ENCODE measurements around the gene PLGRKT. TPM values are rescaled to one million over a fixed set of nuclear protein-coding genes. Genes with fewer than 3 reads are reported as not detected.
"Not testable (repeated sequence)": the region's sequence is repeated elsewhere in the genome, so short reads cannot be mapped to it uniquely, and the experiment has no call there.

Gene PLGRKT
- total RNA-seq, 1 donor from 2014 or later: 22.9 TPM

GRCh38 chr9:5402217-5402616 is 35.5 kb downstream of the PLGRKT start:
- no peaks in the 10 kb centered on the region for H3K36me3 ChIP-seq (ENCODE audit: control insufficient read depth, insufficient read depth, low read length)
- H3K27me3 ChIP-seq (ENCODE audit: control insufficient read depth, insufficient read depth, low read length): no peaks in the 10 kb centered on the region
- no peak for TF ChIP-seq CTCF (IDR thresholded peaks at IDR 0.05; ENCODE audit: insufficient read depth, low read length, severe bottlenecking)
- no peak overlapping the region for H3K4me3 ChIP-seq (ENCODE audit: low read depth, low read length)
- DNase-seq (ENCODE audit: low read depth): no peak
- no peak for FAIRE-seq

DNA sequence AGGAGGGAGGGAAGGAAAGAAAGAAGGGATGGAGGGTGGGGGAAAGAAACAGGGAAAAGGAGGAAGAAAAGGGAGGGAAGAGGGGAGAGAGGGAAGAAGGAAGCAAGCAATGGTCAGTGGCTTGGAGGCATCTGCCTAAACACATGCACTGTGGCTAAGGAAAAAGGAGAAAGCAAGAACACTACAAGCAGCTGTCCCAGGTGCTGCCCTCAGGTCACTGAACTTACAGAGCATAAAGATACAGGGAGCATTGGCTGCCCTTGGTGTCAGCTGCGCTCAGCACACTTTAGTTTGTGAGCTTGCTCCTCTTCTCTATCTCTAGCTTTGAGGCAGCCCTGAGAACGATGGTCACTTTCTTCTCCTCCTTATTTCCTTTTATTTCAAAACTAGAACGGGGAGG is 40.2 kb downstream of the PLGRKT start:
- FAIRE-seq: peak; percentile 75
- H3K4me3 ChIP-seq (ENCODE audit: low read depth, low read length); DNase-seq (ENCODE audit: low read depth); H3K36me3 ChIP-seq (ENCODE audit: control insufficient read depth, insufficient read depth, low read length); H3K27me3 ChIP-seq (ENCODE audit: control insufficient read depth, insufficient read depth, low read length): not testable (repeated sequence)

DNA sequence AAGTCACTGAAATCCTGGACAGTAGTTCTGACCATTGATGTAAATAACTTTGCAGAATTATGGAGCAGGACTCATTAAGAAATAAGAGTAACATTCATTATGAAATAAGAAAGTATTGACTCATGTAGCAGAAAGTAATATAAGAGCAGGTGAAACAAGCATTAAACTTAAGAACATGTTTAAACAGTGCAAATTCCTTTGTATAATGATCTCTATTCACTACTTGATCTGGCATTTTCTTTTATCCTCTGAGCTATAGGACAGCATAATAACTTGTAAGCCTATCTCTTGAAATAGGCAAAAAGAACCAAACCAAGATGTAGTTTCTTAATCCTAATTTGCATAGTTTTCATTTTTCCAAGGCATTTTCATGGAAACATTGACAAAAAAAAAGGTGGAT is 42.3 kb downstream of the PLGRKT start:
- no peak for FAIRE-seq
- no peaks in the 10 kb centered on the region for H3K36me3 ChIP-seq (ENCODE audit: control insufficient read depth, insufficient read depth, low read length)
- no peaks in the 10 kb centered on the region for H3K27me3 ChIP-seq (ENCODE audit: control insufficient read depth, insufficient read depth, low read length)
- DNase-seq (ENCODE audit: low read depth): peak; percentile 47
- H3K4me3 ChIP-seq (ENCODE audit: low read depth, low read length): no peak overlapping the region
- TF ChIP-seq CTCF (IDR thresholded peaks at IDR 0.05; ENCODE audit: insufficient read depth, low read length, severe bottlenecking): no peak

DNA sequence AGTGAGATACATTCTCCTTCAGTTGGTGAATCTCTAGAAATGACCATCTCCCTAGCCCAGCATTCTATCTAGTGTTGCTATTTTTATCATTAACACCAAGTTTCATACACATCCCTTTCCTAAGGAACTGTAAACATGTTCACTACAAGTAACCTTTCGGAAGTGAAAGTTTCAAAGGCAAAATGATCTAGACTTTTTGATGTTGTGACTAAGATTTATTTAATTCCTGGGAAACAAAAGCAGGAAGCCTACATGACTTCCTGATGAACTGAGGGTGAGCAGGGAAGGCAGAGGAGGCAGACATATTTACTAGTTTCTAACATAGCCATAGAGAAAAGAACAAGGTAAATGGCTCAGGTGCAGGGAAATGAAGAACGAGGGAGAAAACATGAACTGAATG is 43.7 kb downstream of the PLGRKT start:
- not testable (repeated sequence) for H3K27me3 ChIP-seq (ENCODE audit: control insufficient read depth, insufficient read depth, low read length); H3K36me3 ChIP-seq (ENCODE audit: control insufficient read depth, insufficient read depth, low read length); DNase-seq (ENCODE audit: low read depth); FAIRE-seq; H3K4me3 ChIP-seq (ENCODE audit: low read depth, low read length)

DNA sequence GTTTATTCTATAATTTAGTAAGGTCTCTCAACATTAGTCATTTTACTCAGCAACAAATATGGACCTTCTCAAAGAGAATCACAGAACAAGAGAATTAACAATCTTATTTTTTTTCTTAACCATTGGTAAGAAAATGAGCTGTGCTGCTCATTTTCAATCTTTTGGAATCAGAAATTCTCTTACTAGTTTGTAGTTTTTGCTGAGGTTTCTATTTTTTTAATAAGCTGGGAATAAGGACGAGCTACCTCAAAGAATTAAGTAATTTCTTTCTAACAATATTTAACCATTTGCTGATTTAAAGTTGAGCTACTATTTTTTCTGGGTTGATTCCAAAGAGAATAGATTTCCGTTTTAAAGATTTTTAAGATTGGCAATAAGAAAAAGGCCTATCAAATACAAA is 44.2 kb downstream of the PLGRKT start:
- no peak for TF ChIP-seq CTCF (IDR thresholded peaks at IDR 0.05; ENCODE audit: insufficient read depth, low read length, severe bottlenecking)
- FAIRE-seq: no peak
- no peaks in the 10 kb centered on the region for H3K36me3 ChIP-seq (ENCODE audit: control insufficient read depth, insufficient read depth, low read length)
- H3K4me3 ChIP-seq (ENCODE audit: low read depth, low read length): no peak overlapping the region
- DNase-seq (ENCODE audit: low read depth): no peak
- no peaks in the 10 kb centered on the region for H3K27me3 ChIP-seq (ENCODE audit: control insufficient read depth, insufficient read depth, low read length)

DNA sequence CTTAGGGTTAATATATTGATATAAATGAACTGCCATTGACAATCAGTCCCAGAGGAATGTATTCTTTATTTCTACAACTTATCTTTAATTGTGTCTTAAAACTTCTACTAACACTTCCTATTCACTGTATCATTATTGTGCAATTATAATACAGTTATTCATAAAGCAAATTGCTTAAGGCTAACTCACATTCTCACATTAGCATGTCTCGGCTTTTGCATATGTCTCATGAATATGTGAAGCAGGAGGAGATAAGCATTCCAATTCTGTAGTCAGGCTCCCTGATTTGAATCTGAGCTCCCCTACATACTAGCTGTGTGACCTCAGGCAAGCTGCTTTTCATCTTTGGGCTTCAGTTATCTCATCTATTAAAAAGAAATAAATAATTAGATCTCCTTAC is 45.4 kb downstream of the PLGRKT start:
- H3K27me3 ChIP-seq (ENCODE audit: control insufficient read depth, insufficient read depth, low read length): no peaks in the 10 kb centered on the region
- DNase-seq (ENCODE audit: low read depth): peak; percentile 54
- TF ChIP-seq CTCF (IDR thresholded peaks at IDR 0.05; ENCODE audit: insufficient read depth, low read length, severe bottlenecking): no peak
- no peak overlapping the region for H3K4me3 ChIP-seq (ENCODE audit: low read depth, low read length)
- FAIRE-seq: no peak
- no peaks in the 10 kb centered on the region for H3K36me3 ChIP-seq (ENCODE audit: control insufficient read depth, insufficient read depth, low read length)

GRCh38 chr9:5389109-5389732 is 48.5 kb downstream of the PLGRKT start:
- FAIRE-seq: no peak
- Histone ChIP-seq H3K27me3 (ENCODE audit: control insufficient read depth, insufficient read depth, low read length) (no peaks in the 10 kb centered on the region), H3K36me3 (ENCODE audit: control insufficient read depth, insufficient read depth, low read length) (no peaks in the 10 kb centered on the region), H3K4me3 (ENCODE audit: low read depth, low read length) (no peak overlapping the region)
- TF ChIP-seq CTCF (IDR thresholded peaks at IDR 0.05; ENCODE audit: insufficient read depth, low read length, severe bottlenecking): no peak
- DNase-seq (ENCODE audit: low read depth): peak; percentile 77

Measured in bronchial epithelial cell (primary cell).